Sigmoid colon (tissue), 7 donors: ENCODE data around the gene GABRB3. TPM values are rescaled to one million over a fixed set of nuclear protein-coding genes. Genes with fewer than 3 reads are reported as not detected.

Experiments
- DNase-seq: peaks from one replicate; pipeline ENCODE4 v3.0.0-alpha.2; 2019
- H3K27ac ChIP-seq, 4 donors: fragments of 200-600 bp; sonication (generic); one replicate each; pipeline ENCODE4 v1.5.1; 2016 to 2019; ENCODE audit warnings: mild to moderate bottlenecking in 1 of 4
- H3K27me3 ChIP-seq, 3 donors: fragments of 200-600 bp; sonication (generic); one replicate each; pipeline ENCODE4 v1.5.1; 2019; ENCODE audit warnings: mild to moderate bottlenecking in 1 of 3
- H3K36me3 ChIP-seq, 4 donors: fragments of 200-600 bp; sonication (generic); one replicate each; pipeline ENCODE4 v1.5.1; 2016 to 2019
- H3K4me1 ChIP-seq, 4 donors: fragments of 200-600 bp; sonication (generic); one replicate each; pipeline ENCODE4 v1.5.1; 2017 to 2019
- H3K4me3 ChIP-seq, 4 donors: fragments of 200-600 bp; sonication (generic); one replicate each; pipeline ENCODE4 v1.5.1; 2017 to 2019; ENCODE audit warnings: mild to moderate bottlenecking in 2 of 4, moderate library complexity in 1 of 4
- H3K9me3 ChIP-seq, 4 donors: fragments of 200-600 bp in 3 of 4; sonication (generic) in 3 of 4; one replicate each; pipeline versions ENCODE4 v1.5.1 to v1.6.1; 2013 to 2019
- EP300 ChIP-seq, 4 donors: sonication (generic); formaldehyde crosslinking; IDR thresholded peaks; one replicate each; pipeline ENCODE4 v1.6.1; 2017; ENCODE audit warnings: antibody characterized with exemption in 4 of 4
- POLR2A ChIP-seq, 2 donors: fragments of 450-650 bp; IDR thresholded peaks; one replicate each; pipeline ENCODE4 v1.6.1; 2016; ENCODE audit warnings: antibody characterized with exemption in 2 of 2, mild to moderate bottlenecking in 2 of 2, moderate library complexity in 2 of 2
- POLR2AphosphoS5 ChIP-seq, 4 donors: sonication (generic); formaldehyde crosslinking; IDR thresholded peaks; one replicate each; pipeline ENCODE4 v1.6.1; 2017; ENCODE audit warnings: antibody characterized with exemption in 4 of 4
- WGBS, 2 donors: extraction: QIAGEN DNeasy Blood & Tissue Kit; methylation state at CpG; one replicate each; pipeline ENCODE4 v1.1.7; 2013; 5-methylcytosine and 5-hydroxymethylcytosine counted together
- intact Hi-C: fragments of 100-400 bp; cut with DNase I; formaldehyde crosslinking; loops from one replicate; pipeline ENCODE4 v1.15.1; 2023
- polyA plus RNA-seq, 3 donors: library from polyadenylated mRNA; stranded (reverse); fragments of 200-250 nt; gene quantifications; one replicate each; pipeline ENCODE4 v1.2.3, GENCODE V29; 2013
- total RNA-seq, 4 donors: library from RNA; depleted of rRNA; stranded (reverse); fragments of >200 nt; gene quantifications; one replicate each; pipeline ENCODE4 v1.1.0, GENCODE V29; 2016
- TF ChIP-seq, protein P1 (sequence below), 4 experiments: fragments of 450-650 bp in 3 of 4; fragments of 200-600 bp in 1 of 4; IDR thresholded peaks; one replicate each; pipeline ENCODE4 v1.5.1; 2016 to 2019; ENCODE audit warnings: antibody characterized with exemption in 4 of 4, mild to moderate bottlenecking in 3 of 4, moderate library complexity in 2 of 4
- donor health status: healthy with polysubstance abuse.
- donor health status: Bipolar disorder and iron deficiency.
- donor health status: healthy.

The GABRB3 gene
- total and polyA plus RNA-seq, 7 donors = 0.23 to 4.6 (median 1.0) TPM

DNA sequence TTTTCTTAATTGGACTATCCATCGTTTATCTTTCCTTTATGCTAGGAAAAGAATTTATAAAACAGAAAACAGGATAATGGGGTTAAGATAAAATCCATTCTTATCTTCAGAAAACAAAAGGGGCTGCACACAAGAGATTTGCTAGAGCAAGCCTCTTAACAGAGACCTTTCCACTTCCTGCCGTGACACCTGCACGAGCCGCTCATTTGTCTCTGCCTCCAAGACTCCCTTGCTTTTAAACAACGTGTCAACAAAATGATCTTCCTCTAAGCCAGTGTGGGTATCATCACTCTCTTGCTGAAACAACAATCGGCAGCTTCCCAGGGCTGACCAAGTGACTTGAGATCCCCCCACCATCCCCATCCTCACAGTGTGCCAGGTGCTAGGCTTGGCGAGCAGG lies 33.1 kb downstream of the GABRB3 start:
- WGBS, 2 donors = 52 to 61% methylated on average over 7 of the region's 7 CpGs
- no peak for DNase-seq
- Histone ChIP-seq H3K4me1 (no peaks in the 10 kb centered on the region), H3K27me3 (no peaks in the 10 kb centered on the region), H3K4me3 (no peak overlapping the region), H3K36me3 (no peaks in the 10 kb centered on the region), H3K27ac (no peak overlapping the region), H3K9me3 (no peaks in the 10 kb centered on the region)
- TF ChIP-seq EP300 (IDR thresholded peaks at IDR 0.05) (no peak), POLR2AphosphoS5 (IDR thresholded peaks at IDR 0.05) (no peak), POLR2A (IDR thresholded peaks at IDR 0.05) (no peak)
- TF ChIP-seq, protein P1, sequence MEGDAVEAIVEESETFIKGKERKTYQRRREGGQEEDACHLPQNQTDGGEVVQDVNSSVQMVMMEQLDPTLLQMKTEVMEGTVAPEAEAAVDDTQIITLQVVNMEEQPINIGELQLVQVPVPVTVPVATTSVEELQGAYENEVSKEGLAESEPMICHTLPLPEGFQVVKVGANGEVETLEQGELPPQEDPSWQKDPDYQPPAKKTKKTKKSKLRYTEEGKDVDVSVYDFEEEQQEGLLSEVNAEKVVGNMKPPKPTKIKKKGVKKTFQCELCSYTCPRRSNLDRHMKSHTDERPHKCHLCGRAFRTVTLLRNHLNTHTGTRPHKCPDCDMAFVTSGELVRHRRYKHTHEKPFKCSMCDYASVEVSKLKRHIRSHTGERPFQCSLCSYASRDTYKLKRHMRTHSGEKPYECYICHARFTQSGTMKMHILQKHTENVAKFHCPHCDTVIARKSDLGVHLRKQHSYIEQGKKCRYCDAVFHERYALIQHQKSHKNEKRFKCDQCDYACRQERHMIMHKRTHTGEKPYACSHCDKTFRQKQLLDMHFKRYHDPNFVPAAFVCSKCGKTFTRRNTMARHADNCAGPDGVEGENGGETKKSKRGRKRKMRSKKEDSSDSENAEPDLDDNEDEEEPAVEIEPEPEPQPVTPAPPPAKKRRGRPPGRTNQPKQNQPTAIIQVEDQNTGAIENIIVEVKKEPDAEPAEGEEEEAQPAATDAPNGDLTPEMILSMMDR (IDR thresholded peaks at IDR 0.05) = no peak
- intact Hi-C loops = no loop called here

DNA sequence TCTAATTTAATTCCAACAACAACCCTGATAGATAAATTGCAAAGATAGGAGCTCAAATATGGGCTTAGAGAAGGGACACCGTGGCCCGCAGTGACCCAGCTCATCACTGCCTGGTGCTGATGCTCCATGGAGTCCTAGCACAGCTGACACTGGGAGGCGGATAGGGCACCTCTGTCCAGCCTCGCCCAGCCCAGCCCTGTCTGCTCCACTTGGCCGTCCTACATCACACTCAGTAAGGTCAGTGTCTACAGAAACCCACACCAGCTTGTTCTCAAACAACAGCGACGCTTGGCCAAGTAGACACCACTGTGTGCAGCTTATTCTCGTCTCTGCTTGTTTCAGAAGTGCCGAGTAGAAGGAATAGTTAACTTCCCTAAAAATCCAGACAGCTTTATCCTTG lies 33.9 kb downstream of the GABRB3 start:
- H3K9me3 ChIP-seq = no peaks in the 10 kb centered on the region
- DNase-seq = no peak
- H3K36me3 ChIP-seq = no peaks in the 10 kb centered on the region
- no peak overlapping the region for H3K4me3 ChIP-seq
- H3K27ac ChIP-seq = no peak overlapping the region
- H3K27me3 ChIP-seq = no peaks in the 10 kb centered on the region
- intact Hi-C loops = no loop called here
- 86 to 88% methylated on average over 9 of the region's 9 CpGs for WGBS, 2 donors
- H3K4me1 ChIP-seq = no peaks in the 10 kb centered on the region
- TF ChIP-seq EP300 (IDR thresholded peaks at IDR 0.05) = no peak
- TF ChIP-seq, protein P1 (IDR thresholded peaks at IDR 0.05) = no peak

DNA sequence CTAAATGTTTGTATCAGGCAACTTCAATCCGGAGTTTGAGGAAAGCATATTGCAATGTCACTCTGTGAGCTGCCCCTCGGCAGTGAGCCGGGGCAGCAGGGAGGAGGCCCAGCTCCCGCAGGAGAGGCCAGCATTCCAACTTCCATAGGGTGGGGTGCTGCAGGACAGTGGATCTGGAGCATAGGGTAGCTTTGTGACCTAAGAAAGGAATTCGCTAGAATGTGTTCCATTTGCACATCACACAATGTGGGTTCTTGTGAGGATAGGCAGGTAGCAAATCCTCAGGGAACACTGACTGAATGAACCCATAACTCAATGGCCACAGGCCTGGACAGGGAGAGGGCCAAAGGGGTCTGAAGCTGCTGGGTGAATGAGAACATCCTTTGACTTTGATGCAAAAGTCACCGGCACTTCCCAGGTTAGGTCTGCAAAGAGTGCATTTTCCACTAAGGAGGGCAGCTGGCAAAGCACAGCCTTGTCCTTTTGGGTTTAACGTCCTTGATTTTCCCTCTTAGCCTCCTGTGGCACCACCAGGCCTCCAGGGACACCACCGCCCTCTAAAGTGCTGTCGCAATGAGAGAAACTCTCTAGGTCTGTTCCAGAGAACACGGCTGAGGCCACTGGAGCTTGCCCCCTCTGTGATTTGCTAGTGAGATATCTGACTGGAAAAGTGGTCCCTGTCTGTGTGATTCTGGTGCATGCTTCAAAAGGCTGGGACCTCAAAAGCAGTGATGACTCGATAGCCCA lies 36.2 kb downstream of the GABRB3 start:
- Histone ChIP-seq H3K4me1 (no peaks in the 10 kb centered on the region), H3K36me3 (no peaks in the 10 kb centered on the region), H3K27me3 (no peaks in the 10 kb centered on the region), H3K9me3 (peaks cover 0 to 8% (median 0%) of the 10 kb centered on the region in 4 donors), H3K4me3 (no peak overlapping the region), H3K27ac (no peak overlapping the region)
- 61 to 75% methylated on average over 11 of the region's 11 CpGs for WGBS, 2 donors
- DNase-seq = no peak
- intact Hi-C loops = no loop called here
- TF ChIP-seq POLR2A (IDR thresholded peaks at IDR 0.05) = no peak
- TF ChIP-seq EP300 (IDR thresholded peaks at IDR 0.05) = no peak
- no peak for TF ChIP-seq POLR2AphosphoS5 (IDR thresholded peaks at IDR 0.05)
- TF ChIP-seq, protein P1 (IDR thresholded peaks at IDR 0.05) = no peak

DNA sequence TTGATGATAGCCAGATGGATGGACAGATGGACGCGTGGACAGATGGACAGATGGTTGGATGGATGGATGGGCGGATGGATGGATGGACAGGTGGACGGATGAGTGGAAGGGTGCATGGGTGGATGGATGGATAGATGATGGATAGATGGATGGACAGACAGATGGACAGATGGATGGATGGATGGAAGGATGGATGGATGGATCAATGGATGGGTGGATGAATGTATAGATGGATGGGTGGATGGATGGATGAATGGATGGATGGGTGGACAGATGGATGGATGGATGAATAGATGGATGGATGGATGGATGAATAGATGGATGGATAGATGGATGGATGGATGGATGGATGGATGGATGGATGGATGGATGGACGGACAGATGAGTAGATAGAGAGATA lies 40.9 kb downstream of the GABRB3 start:
- intact Hi-C loops = no loop called here
- DNase-seq = no peak
- H3K27ac ChIP-seq = no peak overlapping the region
- 91% methylated on average over 5 of the region's 5 CpGs for WGBS, 2 donors
- H3K27me3 ChIP-seq = peaks cover 0 to under 1% (median 0%) of the 10 kb centered on the region in 3 donors
- H3K36me3 ChIP-seq = no peaks in the 10 kb centered on the region
- H3K9me3 ChIP-seq = peaks cover 0 to 8% (median 1%) of the 10 kb centered on the region in 4 donors
- H3K4me3 ChIP-seq = no peak overlapping the region
- TF ChIP-seq POLR2A (IDR thresholded peaks at IDR 0.05) (no peak), POLR2AphosphoS5 (IDR thresholded peaks at IDR 0.05) (no peak), EP300 (IDR thresholded peaks at IDR 0.05) (no peak)
- TF ChIP-seq, protein P1 (IDR thresholded peaks at IDR 0.05) = no peak
- no peaks in the 10 kb centered on the region for H3K4me1 ChIP-seq

DNA sequence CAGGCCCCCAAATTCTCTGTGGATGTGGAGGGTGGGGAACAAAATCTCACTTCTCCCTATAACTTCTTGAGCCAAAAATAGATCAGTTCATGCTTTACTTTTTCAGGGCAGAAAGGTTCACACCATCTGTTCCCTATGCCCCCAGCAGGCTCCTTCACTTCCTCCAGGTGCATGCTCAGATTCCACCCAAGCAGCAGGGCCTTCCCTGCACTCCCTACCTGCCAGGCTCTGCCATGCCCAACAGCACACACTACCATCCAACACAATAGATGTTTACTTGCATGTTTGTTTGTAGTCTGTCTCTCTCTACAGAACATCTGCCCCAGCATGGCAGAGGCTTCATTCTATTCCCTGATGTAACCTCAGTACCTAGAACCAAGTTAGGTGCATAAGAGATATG lies 43.3 kb downstream of the GABRB3 start:
- no peak for DNase-seq
- no peak overlapping the region for H3K4me3 ChIP-seq

More for the DNA sequence above, 43.3 kb downstream of the GABRB3 start:
- Histone ChIP-seq H3K27ac (no peak overlapping the region), H3K27me3 (peaks cover 0 to 4% (median 0%) of the 10 kb centered on the region in 3 donors), H3K36me3 (no peaks in the 10 kb centered on the region), H3K9me3 (peaks cover 0 to 8% (median 1%) of the 10 kb centered on the region in 4 donors), H3K4me1 (no peaks in the 10 kb centered on the region)
- TF ChIP-seq EP300 (IDR thresholded peaks at IDR 0.05) (no peak), POLR2A (IDR thresholded peaks at IDR 0.05) (no peak), POLR2AphosphoS5 (IDR thresholded peaks at IDR 0.05) (no peak)
- TF ChIP-seq, protein P1 (IDR thresholded peaks at IDR 0.05) = no peak
- intact Hi-C loops = no loop called here
